K562 (cell line): Measurements from ENCODE around the gene SLC48A1. TPM values are rescaled to one million over a fixed set of nuclear protein-coding genes. Genes with fewer than 3 reads are reported as not detected.

Source experiments
- CXXC5 ChIP-seq: fragments of 250-450 bp; sonication (Bioruptor Pico); IDR thresholded peaks from 2 replicates; pipeline ENCODE4 v1.8.0; 2022; ENCODE audit warnings: inconsistent platforms, mild to moderate bottlenecking, moderate library complexity
- HDAC8 ChIP-seq: fragments of 450-650 bp; IDR thresholded peaks from 2 replicates; pipeline ENCODE4 v1.6.1; 2016; ENCODE audit warnings: mild to moderate bottlenecking, missing genetic modification characterization, moderate library complexity, missing compliant biosample characterization
- PHB2 ChIP-seq: fragments of 450-650 bp; IDR thresholded peaks from 2 replicates; pipeline ENCODE4 v1.6.1; 2017; ENCODE audit warnings: low read depth
- SMAD1 ChIP-seq: fragments of 150-350 bp; IDR thresholded peaks from 2 replicates; pipeline ENCODE4 v1.6.1; 2014; ENCODE audit warnings: low read length, low read depth; ENCODE audit not compliant: partially characterized antibody
- ZNF197 ChIP-seq: fragments of 200-800 bp; sonication (Bioruptor generic); IDR thresholded peaks from 2 replicates; pipeline ENCODE4 v1.6.1; 2016; ENCODE audit warnings: low read depth, missing genetic modification characterization, missing compliant biosample characterization
- ZNF217 ChIP-seq: sonication (generic); formaldehyde crosslinking; IDR thresholded peaks from 2 replicates; pipeline ENCODE4 v1.8.0; 2022; ENCODE audit warnings: mild to moderate bottlenecking, missing genetic modification reagents
- ZNF23 ChIP-seq: fragments of 250-450 bp; sonication (Bioruptor Pico); IDR thresholded peaks from 2 replicates; pipeline ENCODE4 v1.4.0; 2020; ENCODE audit warnings: mild to moderate bottlenecking
- ZNF263 ChIP-seq: sonication (generic); formaldehyde crosslinking; IDR thresholded peaks from 2 replicates; pipeline ENCODE4 v1.8.0; 2022; ENCODE audit warnings: mild to moderate bottlenecking, missing genetic modification reagents, borderline replicate concordance
- ZNF41 ChIP-seq: fragments of 250-450 bp; sonication (Bioruptor Pico); conservative IDR thresholded peaks from 2 replicates; pipeline ENCODE4 v1.4.0; 2020; ENCODE audit warnings: mild to moderate bottlenecking
- ZNF830 ChIP-seq: fragments of 250-450 bp; sonication (Bioruptor Pico); IDR thresholded peaks from 2 replicates; pipeline ENCODE4 v1.5.0; 2021; ENCODE audit warnings: mild to moderate bottlenecking
- polyA plus RNA-seq, 8 experiments: library from polyadenylated mRNA; depleted of rRNA in 4 of 8; stranded (reverse) in 5 of 8; unstranded in 3 of 8; fragments of >200 nt; fragmentation: Nextera tagmentation in 2 of 8; fragmentation: Illumina TruSeq in 1 of 8; extraction: Ambion mirVana in 2 of 8; extraction: Trizol in 1 of 8; gene quantifications; 2 replicates each; pipeline versions ENCODE4 v1.2.1 to v1.2.3, GENCODE V29; 2011 to 2014; ENCODE audit warnings: inconsistent platforms in 1 of 8, missing spikeins in 1 of 8
- total RNA-seq, 7 experiments: library from RNA; depleted of rRNA in 6 of 7; stranded (reverse); fragments of >200 nt in 6 of 7; fragmentation: Illumina TruSeq in 2 of 7; extraction: Trizol in 2 of 7; gene quantifications; 2 replicates each; pipeline versions ENCODE4 v1.2.1 to v1.2.3, GENCODE V29; 2011 to 2021; ENCODE audit warnings: low replicate concordance in 1 of 7
- TF ChIP-seq, protein P1 (sequence below): fragments of 200-800 bp; sonication (Bioruptor generic); IDR thresholded peaks from 2 replicates; pipeline ENCODE4 v1.6.1; 2016; ENCODE audit warnings: missing genetic modification characterization, missing compliant biosample characterization
- TF ChIP-seq, protein P2 (sequence below), 3 experiments: fragments of 200-800 bp in 1 of 3; fragments of 250-450 bp in 1 of 3; fragments of 450-650 bp in 1 of 3; sonication (Bioruptor Pico) in 1 of 3; sonication (Bioruptor generic) in 1 of 3; formaldehyde crosslinking in 1 of 3; IDR thresholded peaks; 2 replicates each; pipeline versions ENCODE4 v1.6.1 to v1.8.0; 2016 to 2022; ENCODE audit warnings: mild to moderate bottlenecking in 2 of 3, missing genetic modification characterization in 2 of 3, missing compliant biosample characterization in 1 of 3, moderate library complexity in 1 of 3
- TF ChIP-seq, protein P3 (sequence below): fragments of 450-650 bp; formaldehyde crosslinking; conservative IDR thresholded peaks from 2 replicates; pipeline ENCODE4 v1.4.0; 2022; ENCODE audit warnings: mild to moderate bottlenecking, missing genetic modification characterization
- TF ChIP-seq, protein P4 (sequence below): fragments of 450-650 bp; formaldehyde crosslinking; IDR thresholded peaks from 2 replicates; pipeline ENCODE4 v1.4.0; 2020; ENCODE audit warnings: mild to moderate bottlenecking, moderate library complexity

Gene SLC48A1
- total and polyA plus RNA-seq, 9 of the 15 experiments (the other 6 are each of a cell fraction or from before 2014, with no cell fraction given) = 10.7 to 37.5 (median 18.7) TPM

DNA sequence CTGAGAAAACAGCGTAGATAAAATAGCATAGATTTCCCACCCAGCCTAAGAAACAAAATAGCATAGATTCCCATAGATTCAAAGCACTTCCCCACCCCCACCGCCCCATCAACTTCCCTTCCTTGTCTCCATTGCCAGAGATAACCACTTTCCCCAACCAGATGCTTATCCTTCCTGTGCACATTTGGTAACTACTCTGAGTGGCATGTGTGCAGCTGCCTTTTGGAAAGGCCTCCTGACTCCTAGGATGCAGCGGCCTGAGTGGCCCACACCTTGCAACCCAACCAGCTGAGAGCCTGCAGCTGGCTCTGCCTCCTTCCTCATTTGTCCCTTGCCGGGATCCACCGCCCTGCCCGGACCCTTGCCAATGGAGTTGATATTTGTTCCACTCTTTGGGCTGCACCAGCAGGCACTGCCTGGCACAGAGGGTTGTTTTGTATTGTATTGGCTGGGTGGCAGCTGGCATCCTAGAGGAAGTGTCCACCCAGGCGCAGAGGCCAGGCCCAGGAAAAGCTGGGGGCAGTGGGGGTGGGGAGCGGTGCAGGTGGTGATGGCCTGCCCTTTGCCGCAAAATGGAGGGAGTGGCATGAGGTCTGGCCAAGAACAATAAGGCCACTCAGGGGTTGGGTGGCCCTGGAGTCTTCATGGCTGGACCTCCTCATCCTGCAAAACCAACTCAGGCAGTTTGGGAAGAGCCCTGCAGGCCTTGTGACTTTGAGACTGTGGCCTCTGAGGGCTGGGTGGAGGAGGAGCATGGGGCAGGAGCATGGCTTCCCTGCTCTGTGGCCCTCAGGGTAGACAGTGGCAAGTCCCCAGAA, 4.9 kb downstream of the SLC48A1 start (continued):
- TF ChIP-seq PHB2 = peak; percentile 73; the same call in 1 of the 2 replicates
- TF ChIP-seq ZNF830 = no peak
- no peak for TF ChIP-seq HDAC8 (tag)
- TF ChIP-seq CXXC5 (CRISPR knock-in tag) = peak; percentile 39
- no peak for TF ChIP-seq SMAD1
- TF ChIP-seq ZNF217 = no peak
- TF ChIP-seq ZNF41 (CRISPR knock-in tag) = no peak
- TF ChIP-seq, protein P1, sequence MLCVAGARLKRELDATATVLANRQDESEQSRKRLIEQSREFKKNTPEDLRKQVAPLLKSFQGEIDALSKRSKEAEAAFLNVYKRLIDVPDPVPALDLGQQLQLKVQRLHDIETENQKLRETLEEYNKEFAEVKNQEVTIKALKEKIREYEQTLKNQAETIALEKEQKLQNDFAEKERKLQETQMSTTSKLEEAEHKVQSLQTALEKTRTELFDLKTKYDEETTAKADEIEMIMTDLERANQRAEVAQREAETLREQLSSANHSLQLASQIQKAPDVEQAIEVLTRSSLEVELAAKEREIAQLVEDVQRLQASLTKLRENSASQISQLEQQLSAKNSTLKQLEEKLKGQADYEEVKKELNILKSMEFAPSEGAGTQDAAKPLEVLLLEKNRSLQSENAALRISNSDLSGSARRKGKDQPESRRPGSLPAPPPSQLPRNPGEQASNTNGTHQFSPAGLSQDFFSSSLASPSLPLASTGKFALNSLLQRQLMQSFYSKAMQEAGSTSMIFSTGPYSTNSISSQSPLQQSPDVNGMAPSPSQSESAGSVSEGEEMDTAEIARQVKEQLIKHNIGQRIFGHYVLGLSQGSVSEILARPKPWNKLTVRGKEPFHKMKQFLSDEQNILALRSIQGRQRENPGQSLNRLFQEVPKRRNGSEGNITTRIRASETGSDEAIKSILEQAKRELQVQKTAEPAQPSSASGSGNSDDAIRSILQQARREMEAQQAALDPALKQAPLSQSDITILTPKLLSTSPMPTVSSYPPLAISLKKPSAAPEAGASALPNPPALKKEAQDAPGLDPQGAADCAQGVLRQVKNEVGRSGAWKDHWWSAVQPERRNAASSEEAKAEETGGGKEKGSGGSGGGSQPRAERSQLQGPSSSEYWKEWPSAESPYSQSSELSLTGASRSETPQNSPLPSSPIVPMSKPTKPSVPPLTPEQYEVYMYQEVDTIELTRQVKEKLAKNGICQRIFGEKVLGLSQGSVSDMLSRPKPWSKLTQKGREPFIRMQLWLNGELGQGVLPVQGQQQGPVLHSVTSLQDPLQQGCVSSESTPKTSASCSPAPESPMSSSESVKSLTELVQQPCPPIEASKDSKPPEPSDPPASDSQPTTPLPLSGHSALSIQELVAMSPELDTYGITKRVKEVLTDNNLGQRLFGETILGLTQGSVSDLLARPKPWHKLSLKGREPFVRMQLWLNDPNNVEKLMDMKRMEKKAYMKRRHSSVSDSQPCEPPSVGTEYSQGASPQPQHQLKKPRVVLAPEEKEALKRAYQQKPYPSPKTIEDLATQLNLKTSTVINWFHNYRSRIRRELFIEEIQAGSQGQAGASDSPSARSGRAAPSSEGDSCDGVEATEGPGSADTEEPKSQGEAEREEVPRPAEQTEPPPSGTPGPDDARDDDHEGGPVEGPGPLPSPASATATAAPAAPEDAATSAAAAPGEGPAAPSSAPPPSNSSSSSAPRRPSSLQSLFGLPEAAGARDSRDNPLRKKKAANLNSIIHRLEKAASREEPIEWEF (CRISPR knock-in tag) = no peak
- peak; percentile 75; the same call in 1 of the 2 replicates for TF ChIP-seq ZNF197 (CRISPR knock-in tag)
- TF ChIP-seq, protein P2, sequence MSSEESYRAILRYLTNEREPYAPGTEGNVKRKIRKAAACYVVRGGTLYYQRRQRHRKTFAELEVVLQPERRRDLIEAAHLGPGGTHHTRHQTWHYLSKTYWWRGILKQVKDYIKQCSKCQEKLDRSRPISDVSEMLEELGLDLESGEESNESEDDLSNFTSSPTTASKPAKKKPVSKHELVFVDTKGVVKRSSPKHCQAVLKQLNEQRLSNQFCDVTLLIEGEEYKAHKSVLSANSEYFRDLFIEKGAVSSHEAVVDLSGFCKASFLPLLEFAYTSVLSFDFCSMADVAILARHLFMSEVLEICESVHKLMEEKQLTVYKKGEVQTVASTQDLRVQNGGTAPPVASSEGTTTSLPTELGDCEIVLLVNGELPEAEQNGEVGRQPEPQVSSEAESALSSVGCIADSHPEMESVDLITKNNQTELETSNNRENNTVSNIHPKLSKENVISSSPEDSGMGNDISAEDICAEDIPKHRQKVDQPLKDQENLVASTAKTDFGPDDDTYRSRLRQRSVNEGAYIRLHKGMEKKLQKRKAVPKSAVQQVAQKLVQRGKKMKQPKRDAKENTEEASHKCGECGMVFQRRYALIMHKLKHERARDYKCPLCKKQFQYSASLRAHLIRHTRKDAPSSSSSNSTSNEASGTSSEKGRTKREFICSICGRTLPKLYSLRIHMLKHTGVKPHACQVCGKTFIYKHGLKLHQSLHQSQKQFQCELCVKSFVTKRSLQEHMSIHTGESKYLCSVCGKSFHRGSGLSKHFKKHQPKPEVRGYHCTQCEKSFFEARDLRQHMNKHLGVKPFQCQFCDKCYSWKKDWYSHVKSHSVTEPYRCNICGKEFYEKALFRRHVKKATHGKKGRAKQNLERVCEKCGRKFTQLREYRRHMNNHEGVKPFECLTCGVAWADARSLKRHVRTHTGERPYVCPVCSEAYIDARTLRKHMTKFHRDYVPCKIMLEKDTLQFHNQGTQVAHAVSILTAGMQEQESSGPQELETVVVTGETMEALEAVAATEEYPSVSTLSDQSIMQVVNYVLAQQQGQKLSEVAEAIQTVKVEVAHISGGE (CRISPR knock-in tag; IDR thresholded peaks at IDR 0.05) = 0 out of 6 replicates have a peak, but pooled peaks of 1 of the 3 experiments have one; percentile 40
- TF ChIP-seq, protein P3, sequence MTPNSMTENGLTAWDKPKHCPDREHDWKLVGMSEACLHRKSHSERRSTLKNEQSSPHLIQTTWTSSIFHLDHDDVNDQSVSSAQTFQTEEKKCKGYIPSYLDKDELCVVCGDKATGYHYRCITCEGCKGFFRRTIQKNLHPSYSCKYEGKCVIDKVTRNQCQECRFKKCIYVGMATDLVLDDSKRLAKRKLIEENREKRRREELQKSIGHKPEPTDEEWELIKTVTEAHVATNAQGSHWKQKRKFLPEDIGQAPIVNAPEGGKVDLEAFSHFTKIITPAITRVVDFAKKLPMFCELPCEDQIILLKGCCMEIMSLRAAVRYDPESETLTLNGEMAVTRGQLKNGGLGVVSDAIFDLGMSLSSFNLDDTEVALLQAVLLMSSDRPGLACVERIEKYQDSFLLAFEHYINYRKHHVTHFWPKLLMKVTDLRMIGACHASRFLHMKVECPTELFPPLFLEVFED (CRISPR knock-in tag) = no peak
- TF ChIP-seq, protein P4, sequence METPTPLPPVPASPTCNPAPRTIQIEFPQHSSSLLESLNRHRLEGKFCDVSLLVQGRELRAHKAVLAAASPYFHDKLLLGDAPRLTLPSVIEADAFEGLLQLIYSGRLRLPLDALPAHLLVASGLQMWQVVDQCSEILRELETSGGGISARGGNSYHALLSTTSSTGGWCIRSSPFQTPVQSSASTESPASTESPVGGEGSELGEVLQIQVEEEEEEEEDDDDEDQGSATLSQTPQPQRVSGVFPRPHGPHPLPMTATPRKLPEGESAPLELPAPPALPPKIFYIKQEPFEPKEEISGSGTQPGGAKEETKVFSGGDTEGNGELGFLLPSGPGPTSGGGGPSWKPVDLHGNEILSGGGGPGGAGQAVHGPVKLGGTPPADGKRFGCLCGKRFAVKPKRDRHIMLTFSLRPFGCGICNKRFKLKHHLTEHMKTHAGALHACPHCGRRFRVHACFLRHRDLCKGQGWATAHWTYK (CRISPR knock-in tag) = no peak
- TF ChIP-seq ZNF23 (CRISPR knock-in tag) = no peak
- TF ChIP-seq ZNF263 (CRISPR knock-in tag) = peak; percentile 63; the same call in 1 of the 2 replicates
